Measurements from ENCODE around the gene RBM22.

RBM22 gene

GRCh38 chr5:150660108-150660831 lies 40.6 kb downstream of the RBM22 start:
- H3K36me3 ChIP-seq = no peaks in the 10 kb centered on the region
- no peak for TF ChIP-seq CTCF (IDR thresholded peaks at IDR 0.05)
- no peaks in the 10 kb centered on the region for H3K9me3 ChIP-seq
- peaks cover 17% of the 10 kb centered on the region for H3K27me3 ChIP-seq
- peaks cover 6 to 10% of the 10 kb centered on the region in 2 experiments for H3K4me1 ChIP-seq (ENCODE audit: control insufficient read depth in 1 of 2, insufficient read depth in 1 of 2, low read depth in 1 of 2, low read length in 1 of 2)
- H3K27ac ChIP-seq = no peak overlapping the region
- no peak overlapping the region for H3K4me3 ChIP-seq (ENCODE audit: low read depth in 1 of 2, low read length in 1 of 2)

GRCh38 chr5:150659360-150660107 lies 41.3 kb downstream of the RBM22 start:
- Histone ChIP-seq H3K27ac (no peak overlapping the region), H3K4me1 (ENCODE audit: control insufficient read depth in 1 of 2, insufficient read depth in 1 of 2, low read depth in 1 of 2, low read length in 1 of 2) (peaks cover 6 to 10% of the 10 kb centered on the region in 2 experiments), H3K9me3 (no peaks in the 10 kb centered on the region), H3K36me3 (no peaks in the 10 kb centered on the region), H3K27me3 (peaks cover 17% of the 10 kb centered on the region), H3K4me3 (ENCODE audit: low read depth in 1 of 2, low read length in 1 of 2) (no peak overlapping the region)
- no peak for TF ChIP-seq CTCF (IDR thresholded peaks at IDR 0.05)

- Histone ChIP-seq H3K36me3 (no peaks in the 10 kb centered on the region), H3K27me3 (peaks cover 19% of the 10 kb centered on the region), H3K9me3 (no peaks in the 10 kb centered on the region), H3K27ac (no peak overlapping the region), H3K4me1 (ENCODE audit: control insufficient read depth in 1 of 2, insufficient read depth in 1 of 2, low read depth in 1 of 2, low read length in 1 of 2) (peaks cover 10 to 11% of the 10 kb centered on the region in 2 experiments), H3K4me3 (ENCODE audit: low read depth in 1 of 2, low read length in 1 of 2) (no peak overlapping the region)
- no peak for TF ChIP-seq CTCF (IDR thresholded peaks at IDR 0.05)
Measured at GRCh38 chr5:150658699-150659265, 42.1 kb downstream of the RBM22 start.

- Histone ChIP-seq H3K27me3 (peaks cover 22% of the 10 kb centered on the region), H3K9me3 (no peaks in the 10 kb centered on the region), H3K27ac (no peak overlapping the region), H3K4me1 (ENCODE audit: control insufficient read depth in 1 of 2, insufficient read depth in 1 of 2, low read depth in 1 of 2, low read length in 1 of 2) (peaks cover 10 to 11% of the 10 kb centered on the region in 2 experiments), H3K36me3 (no peaks in the 10 kb centered on the region), H3K4me3 (ENCODE audit: low read depth in 1 of 2, low read length in 1 of 2) (no peak overlapping the region)
- no peak for TF ChIP-seq CTCF (IDR thresholded peaks at IDR 0.05)
Measured at GRCh38 chr5:150658121-150658520, 42.7 kb downstream of the RBM22 start.

GRCh38 chr5:150656191-150657132 lies 44.4 kb downstream of the RBM22 start:
- peak; percentile 59 for TF ChIP-seq CTCF (IDR thresholded peaks at IDR 0.05)
- peaks cover 21% of the 10 kb centered on the region for H3K27me3 ChIP-seq
- peak overlapping the region; percentile 61 to 70 for H3K4me3 ChIP-seq (ENCODE audit: low read depth in 1 of 2, low read length in 1 of 2)
- no peak overlapping the region for H3K27ac ChIP-seq
- no peaks in the 10 kb centered on the region for H3K36me3 ChIP-seq
- no peaks in the 10 kb centered on the region for H3K9me3 ChIP-seq
- peaks cover 10 to 11% of the 10 kb centered on the region in 2 experiments for H3K4me1 ChIP-seq (ENCODE audit: control insufficient read depth in 1 of 2, insufficient read depth in 1 of 2, low read depth in 1 of 2, low read length in 1 of 2)

Data from neutrophil (primary cell).